Measurements from ENCODE around the gene PXDN.

PXDN gene

DNA sequence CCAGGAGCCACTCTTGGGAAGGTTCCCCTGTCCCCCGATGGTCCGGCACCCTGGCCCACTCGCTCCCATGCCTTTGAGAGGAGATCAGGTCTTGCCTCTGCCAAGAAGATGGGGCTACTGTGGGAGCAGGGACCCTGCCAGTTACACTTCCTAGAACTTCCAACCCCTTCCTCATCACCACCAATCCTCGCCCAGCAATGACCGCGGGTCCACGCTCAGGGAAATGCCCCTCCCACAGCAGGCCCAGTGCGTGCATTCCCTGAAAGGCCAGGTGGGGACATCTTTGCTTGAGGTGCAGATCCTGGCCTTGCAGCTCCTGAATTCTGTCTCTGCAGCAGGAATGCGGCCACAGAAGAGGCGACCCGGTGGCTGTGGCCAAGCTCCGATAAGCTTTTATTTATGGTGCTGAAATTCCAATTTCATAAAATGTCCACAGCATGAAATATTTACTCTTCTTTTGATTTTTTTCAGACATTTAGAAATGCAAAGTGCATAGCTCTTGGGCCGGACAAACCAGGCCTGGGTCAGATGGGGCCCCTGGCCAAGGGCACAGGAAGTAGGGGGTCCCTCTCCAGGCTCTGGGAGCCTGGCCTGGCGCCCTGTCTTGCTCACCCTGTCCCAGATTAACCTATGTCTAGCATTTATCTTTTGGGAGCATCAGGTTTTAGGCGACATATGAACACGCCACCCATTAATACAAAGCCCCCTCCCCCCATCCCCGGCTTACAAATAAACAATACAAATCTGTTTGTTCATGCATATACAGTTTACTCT is 29.8 kb downstream of the PXDN start:
- TF ChIP-seq, protein P1, sequence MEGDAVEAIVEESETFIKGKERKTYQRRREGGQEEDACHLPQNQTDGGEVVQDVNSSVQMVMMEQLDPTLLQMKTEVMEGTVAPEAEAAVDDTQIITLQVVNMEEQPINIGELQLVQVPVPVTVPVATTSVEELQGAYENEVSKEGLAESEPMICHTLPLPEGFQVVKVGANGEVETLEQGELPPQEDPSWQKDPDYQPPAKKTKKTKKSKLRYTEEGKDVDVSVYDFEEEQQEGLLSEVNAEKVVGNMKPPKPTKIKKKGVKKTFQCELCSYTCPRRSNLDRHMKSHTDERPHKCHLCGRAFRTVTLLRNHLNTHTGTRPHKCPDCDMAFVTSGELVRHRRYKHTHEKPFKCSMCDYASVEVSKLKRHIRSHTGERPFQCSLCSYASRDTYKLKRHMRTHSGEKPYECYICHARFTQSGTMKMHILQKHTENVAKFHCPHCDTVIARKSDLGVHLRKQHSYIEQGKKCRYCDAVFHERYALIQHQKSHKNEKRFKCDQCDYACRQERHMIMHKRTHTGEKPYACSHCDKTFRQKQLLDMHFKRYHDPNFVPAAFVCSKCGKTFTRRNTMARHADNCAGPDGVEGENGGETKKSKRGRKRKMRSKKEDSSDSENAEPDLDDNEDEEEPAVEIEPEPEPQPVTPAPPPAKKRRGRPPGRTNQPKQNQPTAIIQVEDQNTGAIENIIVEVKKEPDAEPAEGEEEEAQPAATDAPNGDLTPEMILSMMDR (conservative IDR thresholded peaks at IDR 0.05; ENCODE audit: low read depth, low read length): no peak
- no peak for DNase-seq (ENCODE audit: low read depth)
- H3K4me3 ChIP-seq (ENCODE audit: low read length): no peak overlapping the region

DNA sequence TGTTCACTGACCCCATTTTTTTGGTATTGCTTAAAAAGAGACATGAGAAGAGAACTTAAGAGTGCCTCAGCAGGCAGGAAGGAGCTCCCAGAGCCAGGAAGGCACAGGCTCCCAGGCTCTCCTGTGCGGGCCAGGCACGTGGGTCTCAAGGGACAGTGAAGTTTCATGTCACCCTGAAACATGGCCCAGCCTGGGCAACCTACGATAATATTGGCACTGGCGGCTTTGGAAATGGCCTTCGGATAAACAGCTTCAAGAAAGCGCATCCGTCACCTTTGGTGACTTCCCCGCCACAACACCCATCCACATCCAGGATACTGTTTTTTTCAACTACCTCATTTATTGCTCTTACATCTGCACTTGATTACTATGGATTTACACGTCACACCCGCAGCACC is 30.5 kb downstream of the PXDN start:
- no peak for DNase-seq (ENCODE audit: low read depth)
- TF ChIP-seq, protein P1 (conservative IDR thresholded peaks at IDR 0.05; ENCODE audit: low read depth, low read length): no peak
- H3K4me3 ChIP-seq (ENCODE audit: low read length): no peak overlapping the region

DNA sequence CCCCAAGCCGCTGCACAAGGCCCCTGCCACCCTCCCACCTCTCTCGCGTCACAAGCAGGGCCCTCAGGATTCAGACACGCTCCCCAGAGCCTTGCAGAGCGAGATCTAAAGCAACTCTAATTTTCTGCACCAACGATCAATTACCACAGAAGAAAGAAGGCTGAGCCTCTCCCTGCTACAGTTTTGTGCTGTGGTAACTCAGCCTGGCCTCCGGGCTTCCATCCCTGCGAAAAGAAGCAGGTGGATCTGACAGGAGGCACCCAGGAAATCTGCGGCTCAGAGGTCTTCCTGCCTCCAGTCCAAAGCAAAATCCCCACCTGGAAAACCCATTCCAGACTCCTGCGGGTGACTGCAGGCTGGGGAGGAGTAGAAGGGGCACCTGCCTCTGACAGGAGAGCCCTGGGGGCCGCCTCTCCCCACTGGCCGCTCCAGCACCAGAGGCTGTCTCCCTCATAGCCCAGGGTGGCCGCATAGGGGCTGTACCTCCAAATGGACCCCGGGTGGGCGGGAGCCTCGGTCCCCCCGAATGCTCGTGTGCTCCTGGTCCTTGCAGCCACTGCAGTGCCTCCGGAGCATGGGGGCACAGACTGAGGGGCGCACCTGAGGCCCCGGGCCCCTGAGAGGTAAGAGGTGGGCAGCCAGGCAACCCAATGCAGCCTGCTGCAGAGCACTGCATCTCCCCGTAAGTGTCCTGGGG is 31.0 kb downstream of the PXDN start:
- no peak for DNase-seq (ENCODE audit: low read depth)
- TF ChIP-seq, protein P1 (conservative IDR thresholded peaks at IDR 0.05; ENCODE audit: low read depth, low read length): no peak
- no peak overlapping the region for H3K4me3 ChIP-seq (ENCODE audit: low read length)

DNA sequence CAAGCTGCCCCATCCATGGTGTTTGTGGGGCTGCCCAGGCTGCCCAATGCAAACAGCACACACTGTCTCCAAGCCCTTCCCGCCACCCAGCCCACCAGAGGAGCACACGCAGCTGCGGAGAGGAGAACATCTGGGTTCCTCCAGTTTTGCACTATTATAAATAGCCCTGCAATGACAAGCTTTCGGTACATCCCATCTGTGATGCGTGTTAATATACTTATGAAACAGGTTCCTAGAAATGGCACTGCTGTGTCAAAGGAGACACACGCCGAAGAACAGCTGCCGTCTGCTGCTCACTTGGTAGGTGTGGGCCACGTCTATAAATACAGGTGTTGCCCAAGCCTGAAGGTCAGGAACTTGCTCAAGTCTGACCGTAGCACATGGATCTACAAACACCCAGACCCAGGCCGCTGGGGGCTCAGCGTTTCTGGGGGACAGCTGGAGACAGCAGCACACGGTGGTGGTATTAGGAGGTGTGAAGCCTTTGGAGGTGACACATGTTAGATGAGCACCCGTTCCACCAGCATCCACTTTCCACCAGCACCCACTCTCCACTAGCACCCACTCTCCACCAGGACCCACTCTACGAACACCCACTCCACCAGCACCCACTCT is 34.3 kb downstream of the PXDN start:
- H3K4me3 ChIP-seq (ENCODE audit: low read length): no peak overlapping the region
- TF ChIP-seq, protein P1 (conservative IDR thresholded peaks at IDR 0.05; ENCODE audit: low read depth, low read length): no peak

DNA sequence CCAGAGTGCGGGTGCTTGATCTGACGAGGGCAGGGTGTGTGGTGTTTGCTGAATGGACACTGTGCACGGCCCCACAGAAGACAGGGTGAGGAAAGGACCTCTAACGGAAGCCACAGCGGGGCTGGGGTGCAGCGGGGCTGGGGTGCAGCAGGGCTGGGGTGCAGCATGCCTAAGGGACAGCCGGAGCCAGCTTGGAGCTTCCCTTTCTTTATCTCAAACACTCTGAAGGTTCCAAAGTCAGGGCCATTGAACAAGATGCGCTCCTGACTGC is 35.0 kb downstream of the PXDN start:
- no peak for DNase-seq (ENCODE audit: low read depth)
- H3K4me3 ChIP-seq (ENCODE audit: low read length): no peak overlapping the region
- TF ChIP-seq, protein P1 (conservative IDR thresholded peaks at IDR 0.05; ENCODE audit: low read depth, low read length): no peak

More for the DNA sequence above, 34.3 kb downstream of the PXDN start:
- no peak for DNase-seq (ENCODE audit: low read depth)

DNA sequence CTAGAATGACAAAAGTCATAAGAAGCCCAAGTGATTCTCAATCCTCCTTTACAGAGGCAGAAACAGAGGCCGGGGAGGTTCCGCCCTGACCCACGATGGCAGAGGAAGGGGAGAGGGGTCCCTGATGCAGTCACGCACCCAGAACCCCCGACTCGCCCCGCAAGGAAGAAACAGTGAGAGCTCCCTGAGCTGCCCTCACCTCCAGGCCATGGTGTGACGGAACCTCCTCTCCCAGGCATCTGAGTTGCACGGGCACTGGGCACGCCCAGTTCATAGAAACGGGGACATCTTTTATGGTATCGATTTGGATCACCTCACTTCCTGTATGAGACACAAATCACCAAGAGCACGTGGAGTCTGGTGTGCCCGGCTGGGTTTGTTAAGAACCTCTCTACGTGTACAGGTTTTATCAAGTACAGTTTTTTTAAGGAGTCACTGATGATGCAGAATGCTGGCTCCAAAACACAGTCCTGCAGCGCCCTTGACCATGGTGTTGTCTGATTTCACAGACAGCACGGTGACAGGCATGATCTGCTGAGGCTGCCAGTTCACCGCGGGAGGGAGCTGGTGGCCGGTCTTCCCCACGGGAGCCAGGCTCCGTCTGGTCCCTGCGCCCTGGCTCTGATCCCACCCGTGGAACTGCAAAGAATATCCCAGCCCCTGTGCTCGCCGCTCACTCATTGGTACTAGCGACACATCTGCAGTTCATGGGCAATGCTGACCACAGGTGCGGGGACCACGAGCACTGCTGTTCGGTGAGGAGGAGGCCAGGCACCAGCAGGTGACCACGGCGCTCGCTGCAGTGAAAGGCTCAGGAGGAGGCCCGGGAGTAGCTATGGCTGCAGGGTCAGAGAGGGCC is 35.6 kb downstream of the PXDN start:
- DNase-seq (ENCODE audit: low read depth): no peak
- TF ChIP-seq, protein P1 (conservative IDR thresholded peaks at IDR 0.05; ENCODE audit: low read depth, low read length): no peak
- H3K4me3 ChIP-seq (ENCODE audit: low read length): no peak overlapping the region
